Vagina (tissue), 2 donors: ENCODE measurements around the gene NUB1.

Source experiments
- CTCF ChIP-seq, 3 experiments: fragments of 450-650 bp in 2 of 3; fragments of 200-600 bp in 1 of 3; sonication (generic) in 1 of 3; IDR thresholded peaks; one replicate each; pipeline ENCODE4 v1.5.1; 2017 to 2019; ENCODE audit warnings: antibody characterized with exemption in 3 of 3, mild to moderate bottlenecking in 2 of 3, moderate library complexity in 2 of 3
- POLR2A ChIP-seq, 2 donors: fragments of 450-650 bp; IDR thresholded peaks; one replicate each; pipeline ENCODE4 v1.6.1; 2017; ENCODE audit warnings: antibody characterized with exemption in 2 of 2, mild to moderate bottlenecking in 2 of 2, moderate library complexity in 2 of 2
- POLR2AphosphoS5 ChIP-seq, 2 donors: sonication (generic); formaldehyde crosslinking; IDR thresholded peaks; one replicate each; pipeline ENCODE4 v1.9.0; 2017; ENCODE audit warnings: antibody characterized with exemption in 2 of 2, mild to moderate bottlenecking in 2 of 2, low read depth in 1 of 2; ENCODE audit not compliant: insufficient read depth in 1 of 2

GRCh38 chr7:151373599-151373998 is 32.0 kb downstream of the NUB1 start:
- TF ChIP-seq CTCF (IDR thresholded peaks at IDR 0.05): no peak
- TF ChIP-seq POLR2AphosphoS5 (IDR thresholded peaks at IDR 0.05; ENCODE audit: insufficient read depth in 1 of 2, low read depth in 1 of 2): no peak
- TF ChIP-seq POLR2A (IDR thresholded peaks at IDR 0.05): no peak
